Upper lobe of right lung (tissue), 1 donor: ENCODE results near the gene KRTAP2-2. TPM values are rescaled to one million over a fixed set of nuclear protein-coding genes. Genes with fewer than 3 reads are reported as not detected.

Source experiments
- ATAC-seq: fragments of 200-7000 bp; cut with Tn5 transposase; one replicate; pipeline ENCODE4 v1.9.1; 2020; ENCODE audit warnings: mild to moderate bottlenecking, moderate library complexity
- DNase-seq: peaks from one replicate; pipeline ENCODE4 v3.0.0-alpha.2; 2020
- H3K27ac ChIP-seq: fragments of 200-600 bp; one replicate; pipeline ENCODE4 v1.8.0; 2022
- H3K27me3 ChIP-seq: fragments of 200-600 bp; one replicate; pipeline ENCODE4 v1.8.0; 2022; ENCODE audit warnings: mild to moderate bottlenecking
- H3K36me3 ChIP-seq: fragments of 200-600 bp; one replicate; pipeline ENCODE4 v1.8.0; 2022
- H3K4me1 ChIP-seq: fragments of 200-600 bp; one replicate; pipeline ENCODE4 v1.8.0; 2022
- H3K4me3 ChIP-seq: fragments of 200-600 bp; one replicate; pipeline ENCODE4 v1.8.0; 2022; ENCODE audit warnings: mild to moderate bottlenecking
- H3K9me3 ChIP-seq: fragments of 200-600 bp; one replicate; pipeline ENCODE4 v1.8.0; 2022
- intact Hi-C: fragments of 100-400 bp; cut with DNase I; formaldehyde crosslinking; loops from one replicate; pipeline ENCODE4 v1.11.0; 2022
- total RNA-seq: library from RNA; stranded (reverse); fragmentation: NEBNext Ultra II Directional; extraction: Animal tissue kit (Norgen Biotek cat#: 25700); gene quantifications from one replicate; pipeline ENCODE4 v1.2.1, GENCODE V29; 2021
- TF ChIP-seq, protein P1 (sequence below): fragments of 200-600 bp; IDR thresholded peaks from one replicate; pipeline ENCODE4 v1.8.0; 2022; ENCODE audit warnings: antibody characterized with exemption
- donor health status: DM: no; HTN: yes; CAD: no; lungs with severe emphysema.

Gene KRTAP2-2
- total RNA-seq, 1 donor from 2014 or later: not detected

DNA sequence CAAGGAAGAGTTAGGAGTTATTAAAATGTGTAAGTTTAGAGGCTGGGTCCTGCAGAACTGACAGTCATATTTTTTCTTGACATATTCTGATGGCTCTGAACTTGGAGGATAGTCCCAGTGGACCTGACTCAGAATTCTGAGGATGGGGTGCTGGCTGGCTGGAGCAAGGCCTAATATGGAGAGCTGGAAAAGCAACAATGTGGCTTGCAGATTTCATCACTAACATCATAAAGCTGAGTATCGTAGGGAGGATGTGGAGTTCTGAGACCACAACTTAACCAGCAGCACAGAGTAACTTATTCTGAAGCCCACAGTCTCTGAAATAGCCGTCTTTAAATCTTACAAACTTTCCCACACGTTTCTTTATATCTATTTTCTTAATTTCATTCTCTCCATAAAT is 30.3 kb downstream of the KRTAP2-2 start:
- H3K9me3 ChIP-seq: no peaks in the 10 kb centered on the region
- ATAC-seq (no peak), DNase-seq (no peak)
- intact Hi-C loops: no loop called here
- H3K4me1 ChIP-seq: no peaks in the 10 kb centered on the region
- no peak overlapping the region for H3K27ac ChIP-seq
- H3K27me3 ChIP-seq: peaks cover 5% of the 10 kb centered on the region
- H3K4me3 ChIP-seq: no peak overlapping the region
- TF ChIP-seq, protein P1, sequence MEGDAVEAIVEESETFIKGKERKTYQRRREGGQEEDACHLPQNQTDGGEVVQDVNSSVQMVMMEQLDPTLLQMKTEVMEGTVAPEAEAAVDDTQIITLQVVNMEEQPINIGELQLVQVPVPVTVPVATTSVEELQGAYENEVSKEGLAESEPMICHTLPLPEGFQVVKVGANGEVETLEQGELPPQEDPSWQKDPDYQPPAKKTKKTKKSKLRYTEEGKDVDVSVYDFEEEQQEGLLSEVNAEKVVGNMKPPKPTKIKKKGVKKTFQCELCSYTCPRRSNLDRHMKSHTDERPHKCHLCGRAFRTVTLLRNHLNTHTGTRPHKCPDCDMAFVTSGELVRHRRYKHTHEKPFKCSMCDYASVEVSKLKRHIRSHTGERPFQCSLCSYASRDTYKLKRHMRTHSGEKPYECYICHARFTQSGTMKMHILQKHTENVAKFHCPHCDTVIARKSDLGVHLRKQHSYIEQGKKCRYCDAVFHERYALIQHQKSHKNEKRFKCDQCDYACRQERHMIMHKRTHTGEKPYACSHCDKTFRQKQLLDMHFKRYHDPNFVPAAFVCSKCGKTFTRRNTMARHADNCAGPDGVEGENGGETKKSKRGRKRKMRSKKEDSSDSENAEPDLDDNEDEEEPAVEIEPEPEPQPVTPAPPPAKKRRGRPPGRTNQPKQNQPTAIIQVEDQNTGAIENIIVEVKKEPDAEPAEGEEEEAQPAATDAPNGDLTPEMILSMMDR: no peak
- no peaks in the 10 kb centered on the region for H3K36me3 ChIP-seq

DNA sequence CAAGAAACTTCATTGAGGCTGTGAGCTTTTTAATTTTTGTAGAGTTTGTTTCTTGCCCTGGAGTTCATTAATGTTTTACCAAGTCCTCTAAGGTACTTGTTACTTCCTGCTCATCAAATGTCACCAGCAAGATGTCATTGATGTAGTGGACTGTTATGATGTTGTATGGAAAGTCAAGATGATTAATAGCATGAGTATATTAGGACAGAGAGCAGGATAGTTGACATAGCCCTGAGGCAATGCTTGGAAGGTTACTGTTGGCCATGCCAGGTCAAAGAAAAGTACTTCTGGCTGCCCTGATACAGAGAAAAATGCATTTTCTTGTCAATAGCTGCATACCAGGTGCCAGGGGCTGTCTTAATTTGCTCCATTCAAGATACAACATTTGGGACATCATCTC is 34.7 kb downstream of the KRTAP2-2 start:
- no peaks in the 10 kb centered on the region for H3K4me1 ChIP-seq
- no peaks in the 10 kb centered on the region for H3K36me3 ChIP-seq
- TF ChIP-seq, protein P1: no peak
- H3K27me3 ChIP-seq: peaks cover 5% of the 10 kb centered on the region
- no peak overlapping the region for H3K27ac ChIP-seq
- no peak for DNase-seq
- no peak for ATAC-seq
- intact Hi-C loops: no loop called here
- no peak overlapping the region for H3K4me3 ChIP-seq
- no peaks in the 10 kb centered on the region for H3K9me3 ChIP-seq

DNA sequence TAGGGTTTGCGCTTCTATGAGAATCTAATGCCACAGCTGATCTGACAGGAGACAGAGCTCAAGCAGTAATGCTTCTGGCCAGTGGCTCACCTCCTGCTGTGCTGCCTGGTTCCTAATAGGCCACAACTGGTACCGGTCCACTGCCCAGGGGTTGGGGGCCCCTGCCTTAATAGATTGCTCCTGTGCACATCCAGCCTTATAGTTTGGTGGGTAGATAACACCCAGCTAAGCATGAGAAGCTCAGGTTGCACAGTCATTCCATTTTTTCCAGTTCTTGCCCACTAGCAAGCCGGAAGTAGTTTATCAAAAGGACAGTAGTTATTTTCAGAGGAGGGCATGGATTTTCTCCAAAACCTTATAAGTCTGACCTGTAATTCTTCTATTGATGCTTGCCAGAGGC is 35.6 kb downstream of the KRTAP2-2 start:
- intact Hi-C loops: no loop called here
- DNase-seq (no peak), ATAC-seq (no peak)
- TF ChIP-seq, protein P1: no peak
- Histone ChIP-seq H3K36me3 (no peaks in the 10 kb centered on the region), H3K9me3 (no peaks in the 10 kb centered on the region), H3K4me3 (no peak overlapping the region), H3K4me1 (no peaks in the 10 kb centered on the region), H3K27me3 (peaks cover 5% of the 10 kb centered on the region), H3K27ac (no peak overlapping the region)

DNA sequence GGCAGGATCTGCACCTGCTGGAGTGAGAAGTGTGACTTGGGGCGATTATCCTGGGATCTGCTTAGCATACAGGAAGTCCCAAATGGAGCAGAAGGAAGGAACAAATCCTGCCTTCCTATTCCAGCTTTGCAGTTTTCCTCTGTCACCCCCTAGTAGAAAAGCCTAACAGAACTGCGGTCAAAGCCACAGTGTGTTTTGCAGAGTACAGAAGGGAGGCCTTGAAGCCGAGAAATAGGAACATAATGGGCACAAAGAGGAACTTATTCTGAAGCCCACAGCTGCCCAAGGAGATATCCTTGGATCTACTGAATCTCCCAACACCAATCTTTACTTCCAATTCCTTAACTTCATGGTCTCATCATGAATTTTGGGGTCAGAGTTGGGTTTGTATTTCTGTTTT is 36.5 kb downstream of the KRTAP2-2 start:
- H3K36me3 ChIP-seq: no peaks in the 10 kb centered on the region
- H3K9me3 ChIP-seq: no peaks in the 10 kb centered on the region
- no peak overlapping the region for H3K4me3 ChIP-seq
- TF ChIP-seq, protein P1: no peak
- H3K4me1 ChIP-seq: no peaks in the 10 kb centered on the region
- H3K27ac ChIP-seq: no peak overlapping the region
- H3K27me3 ChIP-seq: peaks cover 5% of the 10 kb centered on the region
- ATAC-seq (no peak), DNase-seq (no peak)
- intact Hi-C loops: no loop called here

DNA sequence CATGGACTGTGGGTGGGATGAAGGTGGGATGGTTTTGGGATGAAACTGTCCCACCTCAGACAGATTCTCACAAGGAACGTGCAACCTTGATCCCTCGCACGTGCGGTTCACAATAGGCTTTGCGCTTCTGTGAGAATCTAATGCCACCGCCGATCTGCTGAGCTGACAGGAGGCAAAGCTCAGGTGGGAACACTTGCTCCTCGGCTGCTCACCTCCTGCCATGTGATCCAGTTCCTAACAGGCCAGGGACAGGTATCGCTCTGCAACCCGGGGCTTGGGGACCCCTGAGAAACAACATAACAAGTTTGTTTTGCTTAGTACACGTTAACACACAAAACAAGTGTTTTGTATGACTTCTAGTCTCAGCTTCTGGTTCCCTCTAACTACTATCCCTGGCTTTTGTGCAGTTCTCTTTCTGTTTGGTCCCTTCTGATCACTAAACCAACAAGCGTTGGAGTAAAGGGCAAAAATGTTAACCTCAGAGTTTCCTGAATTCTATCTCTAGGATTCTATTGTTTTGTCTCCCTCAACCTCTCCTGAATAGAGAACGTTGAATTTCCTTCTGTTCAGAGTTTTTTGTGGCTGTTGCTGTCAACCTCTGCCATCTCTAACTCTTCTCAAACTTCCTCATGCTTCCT is 38.3 kb downstream of the KRTAP2-2 start:
- Histone ChIP-seq H3K9me3 (no peaks in the 10 kb centered on the region), H3K27ac (no peak overlapping the region), H3K36me3 (no peaks in the 10 kb centered on the region), H3K4me1 (no peaks in the 10 kb centered on the region), H3K4me3 (no peak overlapping the region), H3K27me3 (no peaks in the 10 kb centered on the region)
- intact Hi-C loops: no loop called here
- DNase-seq: no peak
- TF ChIP-seq, protein P1: no peak
- no peak for ATAC-seq

DNA sequence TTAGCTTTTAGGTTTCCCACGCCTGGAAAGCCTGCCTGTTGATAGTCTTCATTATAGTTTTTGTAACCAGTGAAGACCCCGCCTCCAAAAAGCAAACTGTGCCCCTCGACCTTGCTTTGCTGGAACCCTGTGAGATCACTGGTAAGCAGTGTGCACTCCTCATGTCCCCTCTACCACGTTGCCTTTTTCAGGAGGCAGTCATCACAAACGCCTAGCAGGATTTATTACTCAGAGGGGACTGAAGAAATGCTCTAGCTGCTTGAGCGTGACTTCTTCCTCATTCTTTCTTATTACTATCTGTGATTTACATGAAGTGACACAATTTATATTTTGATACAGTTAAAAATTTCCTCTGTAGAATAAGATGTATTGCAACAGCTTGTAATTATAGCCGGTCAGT is 39.6 kb downstream of the KRTAP2-2 start:
- DNase-seq (no peak), ATAC-seq (no peak)
- no peaks in the 10 kb centered on the region for H3K36me3 ChIP-seq
- H3K27ac ChIP-seq: no peak overlapping the region
- intact Hi-C loops: no loop called here
- TF ChIP-seq, protein P1: no peak
- H3K9me3 ChIP-seq: no peaks in the 10 kb centered on the region
- H3K27me3 ChIP-seq: no peaks in the 10 kb centered on the region
- H3K4me1 ChIP-seq: no peaks in the 10 kb centered on the region
- no peak overlapping the region for H3K4me3 ChIP-seq
